CD4-positive, alpha-beta T cell (primary cell): ENCODE data around the gene DAP. TPM values are rescaled to one million over a fixed set of nuclear protein-coding genes. Genes with fewer than 3 reads are reported as not detected.

Experiments
- ATAC-seq: fragments of 200-7000 bp; cut with Tn5 transposase; one replicate; pipeline ENCODE4 v1.10.0; 2022; ENCODE audit warnings: mild to moderate bottlenecking; ENCODE audit not compliant: poor library complexity
- CTCF ChIA-PET: fragments of 350-600 bp; sonication (Branson Sonifier 250); formaldehyde crosslinking; loops from one replicate; lab custom pipeline; 2021; ENCODE audit warnings: antibody characterized with exemption, inconsistent platforms; lab: Charles Lee
- POLR2A ChIA-PET: fragments of 350-600 bp; sonication (Branson Sonifier 250); formaldehyde crosslinking; loops from one replicate; lab custom pipeline; 2021; ENCODE audit warnings: antibody characterized with exemption, inconsistent platforms; lab: Charles Lee
- DNase-seq, 14 experiments: peaks; one replicate each; pipeline ENCODE4 v3.0.0-alpha.2; 2013 to 2020; ENCODE audit warnings: mixed read lengths in 2 of 14
- H3K27ac ChIP-seq, 2 donors: one replicate each; pipeline versions ENCODE4 v1.5.1 to v1.7.0; 2013; ENCODE audit warnings: low read length in 2 of 2, low read depth in 1 of 2, mild to moderate bottlenecking in 1 of 2
- H3K27me3 ChIP-seq, 2 experiments: 1 replicate in 1 of 2; 2 replicates in 1 of 2; pipeline versions ENCODE4 v1.6.1 to v1.7.0; 2013; ENCODE audit warnings: low read length in 2 of 2, control low read depth in 1 of 2, mild to moderate bottlenecking in 1 of 2, moderate library complexity in 1 of 2; ENCODE audit not compliant: insufficient read depth in 2 of 2, control insufficient read depth in 1 of 2
- H3K36me3 ChIP-seq: one replicate; pipeline ENCODE4 v1.6.1; 2013; ENCODE audit warnings: low read length, control low read depth; ENCODE audit not compliant: insufficient read depth
- H3K4me1 ChIP-seq: one replicate; pipeline ENCODE4 v1.6.1; 2013; ENCODE audit warnings: low read length, control low read depth; ENCODE audit not compliant: insufficient read depth
- H3K4me3 ChIP-seq: one replicate; pipeline ENCODE4 v1.5.1; 2013; ENCODE audit warnings: mild to moderate bottlenecking, low read length, moderate library complexity
- H3K9me3 ChIP-seq, 2 experiments: 1 replicate in 1 of 2; 2 replicates in 1 of 2; pipeline versions ENCODE4 v1.6.1 to v1.7.0; 2013; ENCODE audit warnings: low read length in 2 of 2, mild to moderate bottlenecking in 2 of 2, control low read depth in 1 of 2, moderate library complexity in 1 of 2; ENCODE audit not compliant: control insufficient read depth in 1 of 2, insufficient read depth in 1 of 2
- H3K27ac Mint-ChIP-seq: one replicate; pipeline ENCODE4 v1.8.0; 2020; ENCODE audit warnings: mixed read lengths
- H3K27me3 Mint-ChIP-seq: one replicate; pipeline ENCODE4 v1.8.0; 2021; ENCODE audit warnings: mixed read lengths
- H3K36me3 Mint-ChIP-seq: one replicate; pipeline ENCODE4 v1.8.0; 2021; ENCODE audit warnings: low read depth, mixed read lengths
- H3K4me1 Mint-ChIP-seq: one replicate; pipeline ENCODE4 v1.8.0; 2021; ENCODE audit warnings: low read depth, mixed read lengths
- H3K4me3 Mint-ChIP-seq: one replicate; pipeline ENCODE4 v1.8.0; 2020; ENCODE audit warnings: mild to moderate bottlenecking, mixed read lengths
- H3K9me3 Mint-ChIP-seq: one replicate; pipeline ENCODE4 v1.8.0; 2020; ENCODE audit warnings: mixed read lengths
- CTCF ChIP-seq: fragments of 200-600 bp; IDR thresholded peaks from one replicate; pipeline ENCODE4 v1.8.0; 2022; ENCODE audit warnings: antibody characterized with exemption, mild to moderate bottlenecking
- intact Hi-C, 2 experiments: fragments of 100-400 bp; cut with DNase I in 1 of 2; cut with micrococcal nuclease in 1 of 2; formaldehyde crosslinking; loops; one replicate each; pipeline versions ENCODE4 v1.15.1 to v1.9.0; 2023 to 2025; cut with DNase I, micrococcal nuclease
- total RNA-seq, 174 experiments: library from RNA in 2 of 174; stranded (reverse) in 2 of 174; gene quantifications; one replicate each; pipeline ENCODE4 v1.2.3 and lab custom pipeline; 2021 to 2026

DAP gene
- total RNA-seq, 2 experiments from 2014 or later: 33.6 to 35.2 TPM

GRCh38 chr5:10661401-10661800 lies 99.6 kb downstream of the DAP start:
- no peaks in the 10 kb centered on the region for H3K36me3 Mint-ChIP-seq
- DNase-seq (no peak), ATAC-seq (no peak)
- H3K4me1 Mint-ChIP-seq: no peaks in the 10 kb centered on the region
- H3K27me3 Mint-ChIP-seq: no peaks in the 10 kb centered on the region
- Histone ChIP-seq H3K27me3 (no peaks in the 10 kb centered on the region), H3K4me1 (no peaks in the 10 kb centered on the region), H3K4me3 (no peak overlapping the region), H3K9me3 (no peaks in the 10 kb centered on the region), H3K36me3 (no peaks in the 10 kb centered on the region), H3K27ac (no peak overlapping the region)
- intact Hi-C loops: no loop called here
- H3K4me3 Mint-ChIP-seq: no peak overlapping the region
- no peaks in the 10 kb centered on the region for H3K9me3 Mint-ChIP-seq
- no peak overlapping the region for H3K27ac Mint-ChIP-seq
- ChIA-PET CTCF (no interaction called here), POLR2A (no interaction called here)
- no peak for TF ChIP-seq CTCF

- Histone ChIP-seq H3K27ac (no peak overlapping the region), H3K9me3 (no peaks in the 10 kb centered on the region), H3K4me3 (no peak overlapping the region), H3K27me3 (no peaks in the 10 kb centered on the region), H3K4me1 (no peaks in the 10 kb centered on the region), H3K36me3 (no peaks in the 10 kb centered on the region)
- ATAC-seq (no peak), DNase-seq (no peak)
- POLR2A ChIA-PET: no interaction called here
- Mint-ChIP-seq H3K36me3 (no peaks in the 10 kb centered on the region), H3K9me3 (no peaks in the 10 kb centered on the region), H3K4me3 (no peak overlapping the region), H3K27ac (no peak overlapping the region), H3K27me3 (no peaks in the 10 kb centered on the region), H3K4me1 (no peaks in the 10 kb centered on the region)
- intact Hi-C loops: no loop called here
- CTCF ChIA-PET: no interaction called here
- no peak for TF ChIP-seq CTCF
These were observed 100.2 kb downstream of the DAP start for GRCh38 chr5:10660720-10661387.

- no peak overlapping the region for H3K4me3 Mint-ChIP-seq
- CTCF ChIA-PET: no interaction called here
- Histone ChIP-seq H3K9me3 (no peaks in the 10 kb centered on the region), H3K36me3 (no peaks in the 10 kb centered on the region), H3K4me3 (no peak overlapping the region), H3K27ac (no peak overlapping the region), H3K4me1 (no peaks in the 10 kb centered on the region), H3K27me3 (no peaks in the 10 kb centered on the region)
- TF ChIP-seq CTCF: no peak
- intact Hi-C loops: no loop called here
- no peaks in the 10 kb centered on the region for H3K36me3 Mint-ChIP-seq
- POLR2A ChIA-PET: no interaction called here
- no peak overlapping the region for H3K27ac Mint-ChIP-seq
- H3K4me1 Mint-ChIP-seq: no peaks in the 10 kb centered on the region
- ATAC-seq (no peak), DNase-seq (no peak)
- H3K9me3 Mint-ChIP-seq: no peaks in the 10 kb centered on the region
- H3K27me3 Mint-ChIP-seq: no peaks in the 10 kb centered on the region
These were observed 100.9 kb downstream of the DAP start for GRCh38 chr5:10660135-10660534.
